Prostate gland (tissue), 2 donors: ENCODE results near the gene LBR.

Source experiments
- POLR2A ChIP-seq: fragments of 450-650 bp; IDR thresholded peaks from one replicate; pipeline ENCODE4 v1.6.1; 2016; ENCODE audit warnings: antibody characterized with exemption, mild to moderate bottlenecking
- TF ChIP-seq, protein P1 (sequence below), 4 experiments: fragments of 200-600 bp in 2 of 4; fragments of 450-650 bp in 2 of 4; sonication (generic) in 2 of 4; IDR thresholded peaks; 1 replicate in 3 of 4; 2 replicates in 1 of 4; pipeline ENCODE4 v1.5.1; 2016 to 2019; ENCODE audit warnings: antibody characterized with exemption in 4 of 4, mild to moderate bottlenecking in 2 of 4, moderate library complexity in 2 of 4

DNA sequence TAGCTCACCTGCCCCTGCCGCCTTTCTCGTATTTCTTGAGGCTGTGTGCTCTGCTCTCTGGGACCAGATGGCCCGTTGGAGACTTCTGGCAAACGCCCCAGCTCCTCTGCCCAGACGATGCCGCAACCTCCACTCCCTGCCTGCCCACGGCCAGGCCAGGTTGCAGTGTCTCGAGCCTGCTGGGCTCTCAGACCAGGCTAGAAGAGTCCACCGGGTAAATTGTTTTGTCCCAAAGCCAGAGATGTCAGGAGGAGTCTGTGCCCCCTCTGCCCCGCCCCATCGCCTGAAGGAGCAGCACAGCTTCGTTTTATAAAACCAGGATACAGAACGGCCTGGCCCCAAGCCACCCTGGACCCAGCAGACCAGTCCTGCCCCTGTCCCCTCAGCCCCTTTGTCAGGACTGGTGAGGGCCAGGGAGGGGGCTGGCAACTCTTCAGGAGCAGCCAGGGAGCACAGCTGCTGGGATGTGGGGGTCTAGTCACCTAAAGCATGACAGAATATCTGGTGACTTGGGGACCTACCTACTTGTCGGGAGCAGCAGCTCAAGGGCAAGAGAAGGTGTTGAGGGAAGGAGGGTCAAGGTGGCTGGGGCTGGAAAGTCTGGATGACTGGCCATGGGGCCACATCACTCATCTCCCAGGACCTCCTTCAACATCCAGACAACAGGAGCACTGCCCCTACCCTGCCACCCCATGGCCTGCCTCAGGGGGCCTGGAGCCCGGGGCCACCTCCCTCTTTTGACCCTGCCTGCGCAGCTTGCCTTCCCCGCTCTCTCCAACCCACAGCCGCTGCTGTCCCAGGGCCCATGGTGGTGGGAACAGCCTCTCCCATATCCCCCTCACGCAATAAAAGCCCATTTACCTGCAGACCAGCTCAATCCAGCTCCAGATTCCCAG, 33.9 kb upstream of the LBR start:
- TF ChIP-seq POLR2A, result no peak
- TF ChIP-seq, protein P1, sequence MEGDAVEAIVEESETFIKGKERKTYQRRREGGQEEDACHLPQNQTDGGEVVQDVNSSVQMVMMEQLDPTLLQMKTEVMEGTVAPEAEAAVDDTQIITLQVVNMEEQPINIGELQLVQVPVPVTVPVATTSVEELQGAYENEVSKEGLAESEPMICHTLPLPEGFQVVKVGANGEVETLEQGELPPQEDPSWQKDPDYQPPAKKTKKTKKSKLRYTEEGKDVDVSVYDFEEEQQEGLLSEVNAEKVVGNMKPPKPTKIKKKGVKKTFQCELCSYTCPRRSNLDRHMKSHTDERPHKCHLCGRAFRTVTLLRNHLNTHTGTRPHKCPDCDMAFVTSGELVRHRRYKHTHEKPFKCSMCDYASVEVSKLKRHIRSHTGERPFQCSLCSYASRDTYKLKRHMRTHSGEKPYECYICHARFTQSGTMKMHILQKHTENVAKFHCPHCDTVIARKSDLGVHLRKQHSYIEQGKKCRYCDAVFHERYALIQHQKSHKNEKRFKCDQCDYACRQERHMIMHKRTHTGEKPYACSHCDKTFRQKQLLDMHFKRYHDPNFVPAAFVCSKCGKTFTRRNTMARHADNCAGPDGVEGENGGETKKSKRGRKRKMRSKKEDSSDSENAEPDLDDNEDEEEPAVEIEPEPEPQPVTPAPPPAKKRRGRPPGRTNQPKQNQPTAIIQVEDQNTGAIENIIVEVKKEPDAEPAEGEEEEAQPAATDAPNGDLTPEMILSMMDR (IDR thresholded peaks at IDR 0.05), result no peak
